Measurements from ENCODE around the gene SLC7A10.

Gene SLC7A10

GRCh38 chr19:33242131-33242530 is 16.5 kb upstream of the SLC7A10 start:
- no peaks in the 10 kb centered on the region for H3K4me1 ChIP-seq (ENCODE audit: control insufficient read depth, low read depth, low read length)
- H3K9ac ChIP-seq (ENCODE audit: low read length): no peak overlapping the region
- H3K9me3 ChIP-seq (ENCODE audit: control insufficient read depth, low read depth, low read length): no peaks in the 10 kb centered on the region
- no peak overlapping the region for H3K4me3 ChIP-seq (ENCODE audit: low read length)
- no peak overlapping the region for H3K27ac ChIP-seq (ENCODE audit: low read length)
- H3K36me3 ChIP-seq (ENCODE audit: control insufficient read depth, low read depth, low read length): no peaks in the 10 kb centered on the region
- no peaks in the 10 kb centered on the region for H3K27me3 ChIP-seq (ENCODE audit: control insufficient read depth, insufficient read depth, low read length)

- Histone ChIP-seq H3K4me1 (ENCODE audit: control insufficient read depth, low read depth, low read length) (no peaks in the 10 kb centered on the region), H3K27me3 (ENCODE audit: control insufficient read depth, insufficient read depth, low read length) (no peaks in the 10 kb centered on the region), H3K27ac (ENCODE audit: low read length) (no peak overlapping the region), H3K4me3 (ENCODE audit: low read length) (no peak overlapping the region), H3K36me3 (ENCODE audit: control insufficient read depth, low read depth, low read length) (no peaks in the 10 kb centered on the region), H3K9me3 (ENCODE audit: control insufficient read depth, low read depth, low read length) (no peaks in the 10 kb centered on the region), H3K9ac (ENCODE audit: low read length) (no peak overlapping the region)
These were observed 16.0 kb upstream of the SLC7A10 start for GRCh38 chr19:33241530-33242101.

GRCh38 chr19:33241091-33241529 is 15.5 kb upstream of the SLC7A10 start:
- Histone ChIP-seq H3K4me3 (ENCODE audit: low read length) (no peak overlapping the region), H3K9ac (ENCODE audit: low read length) (no peak overlapping the region), H3K27ac (ENCODE audit: low read length) (no peak overlapping the region), H3K4me1 (ENCODE audit: control insufficient read depth, low read depth, low read length) (no peaks in the 10 kb centered on the region), H3K9me3 (ENCODE audit: control insufficient read depth, low read depth, low read length) (no peaks in the 10 kb centered on the region), H3K27me3 (ENCODE audit: control insufficient read depth, insufficient read depth, low read length) (no peaks in the 10 kb centered on the region), H3K36me3 (ENCODE audit: control insufficient read depth, low read depth, low read length) (no peaks in the 10 kb centered on the region)

GRCh38 chr19:33240181-33240771 is 14.6 kb upstream of the SLC7A10 start:
- Histone ChIP-seq H3K4me3 (ENCODE audit: low read length) (no peak overlapping the region), H3K36me3 (ENCODE audit: control insufficient read depth, low read depth, low read length) (no peaks in the 10 kb centered on the region)

GRCh38 chr19:33239223-33239975 is 13.7 kb upstream of the SLC7A10 start:
- H3K9ac ChIP-seq (ENCODE audit: low read length): no peak overlapping the region
- no peaks in the 10 kb centered on the region for H3K27me3 ChIP-seq (ENCODE audit: control insufficient read depth, insufficient read depth, low read length)
- no peak overlapping the region for H3K4me3 ChIP-seq (ENCODE audit: low read length)
- H3K36me3 ChIP-seq (ENCODE audit: control insufficient read depth, low read depth, low read length): no peaks in the 10 kb centered on the region
- H3K9me3 ChIP-seq (ENCODE audit: control insufficient read depth, low read depth, low read length): no peaks in the 10 kb centered on the region
- H3K4me1 ChIP-seq (ENCODE audit: control insufficient read depth, low read depth, low read length): no peaks in the 10 kb centered on the region
- H3K27ac ChIP-seq (ENCODE audit: low read length): no peak overlapping the region

More at GRCh38 chr19:33240181-33240771, 14.6 kb upstream of the SLC7A10 start:
- Histone ChIP-seq H3K4me1 (ENCODE audit: control insufficient read depth, low read depth, low read length) (no peaks in the 10 kb centered on the region), H3K27ac (ENCODE audit: low read length) (no peak overlapping the region), H3K9me3 (ENCODE audit: control insufficient read depth, low read depth, low read length) (no peaks in the 10 kb centered on the region), H3K27me3 (ENCODE audit: control insufficient read depth, insufficient read depth, low read length) (no peaks in the 10 kb centered on the region), H3K9ac (ENCODE audit: low read length) (no peak overlapping the region)

GRCh38 chr19:33238481-33239149 is 13.0 kb upstream of the SLC7A10 start:
- Histone ChIP-seq H3K27ac (ENCODE audit: low read length) (no peak overlapping the region), H3K36me3 (ENCODE audit: control insufficient read depth, low read depth, low read length) (no peaks in the 10 kb centered on the region), H3K4me1 (ENCODE audit: control insufficient read depth, low read depth, low read length) (no peaks in the 10 kb centered on the region), H3K27me3 (ENCODE audit: control insufficient read depth, insufficient read depth, low read length) (no peaks in the 10 kb centered on the region), H3K9me3 (ENCODE audit: control insufficient read depth, low read depth, low read length) (no peaks in the 10 kb centered on the region), H3K4me3 (ENCODE audit: low read length) (no peak overlapping the region), H3K9ac (ENCODE audit: low read length) (no peak overlapping the region)

- H3K4me1 ChIP-seq (ENCODE audit: control insufficient read depth, low read depth, low read length): no peaks in the 10 kb centered on the region
- no peak overlapping the region for H3K27ac ChIP-seq (ENCODE audit: low read length)
- no peaks in the 10 kb centered on the region for H3K36me3 ChIP-seq (ENCODE audit: control insufficient read depth, low read depth, low read length)
- H3K4me3 ChIP-seq (ENCODE audit: low read length): no peak overlapping the region
- H3K9me3 ChIP-seq (ENCODE audit: control insufficient read depth, low read depth, low read length): no peaks in the 10 kb centered on the region
- H3K9ac ChIP-seq (ENCODE audit: low read length): no peak overlapping the region
- no peaks in the 10 kb centered on the region for H3K27me3 ChIP-seq (ENCODE audit: control insufficient read depth, insufficient read depth, low read length)
These were observed 11.2 kb upstream of the SLC7A10 start for GRCh38 chr19:33236696-33237390.

- no peak overlapping the region for H3K27ac ChIP-seq (ENCODE audit: low read length)
- H3K27me3 ChIP-seq (ENCODE audit: control insufficient read depth, insufficient read depth, low read length): no peaks in the 10 kb centered on the region
- H3K36me3 ChIP-seq (ENCODE audit: control insufficient read depth, low read depth, low read length): no peaks in the 10 kb centered on the region
- no peak overlapping the region for H3K9ac ChIP-seq (ENCODE audit: low read length)
- H3K4me1 ChIP-seq (ENCODE audit: control insufficient read depth, low read depth, low read length): no peaks in the 10 kb centered on the region
- H3K4me3 ChIP-seq (ENCODE audit: low read length): no peak overlapping the region
- H3K9me3 ChIP-seq (ENCODE audit: control insufficient read depth, low read depth, low read length): no peaks in the 10 kb centered on the region
These were observed 10.3 kb upstream of the SLC7A10 start for GRCh38 chr19:33235996-33236350.

- Histone ChIP-seq H3K36me3 (ENCODE audit: control insufficient read depth, low read depth, low read length) (no peaks in the 10 kb centered on the region), H3K4me3 (ENCODE audit: low read length) (no peak overlapping the region), H3K27ac (ENCODE audit: low read length) (no peak overlapping the region), H3K9me3 (ENCODE audit: control insufficient read depth, low read depth, low read length) (no peaks in the 10 kb centered on the region), H3K27me3 (ENCODE audit: control insufficient read depth, insufficient read depth, low read length) (no peaks in the 10 kb centered on the region), H3K9ac (ENCODE audit: low read length) (no peak overlapping the region), H3K4me1 (ENCODE audit: control insufficient read depth, low read depth, low read length) (no peaks in the 10 kb centered on the region)
These were observed 9.8 kb upstream of the SLC7A10 start for GRCh38 chr19:33235269-33235995.

GRCh38 chr19:33234736-33235135 is 9.1 kb upstream of the SLC7A10 start:
- Histone ChIP-seq H3K4me3 (ENCODE audit: low read length) (no peak overlapping the region), H3K9ac (ENCODE audit: low read length) (no peak overlapping the region), H3K27ac (ENCODE audit: low read length) (no peak overlapping the region), H3K4me1 (ENCODE audit: control insufficient read depth, low read depth, low read length) (no peaks in the 10 kb centered on the region), H3K36me3 (ENCODE audit: control insufficient read depth, low read depth, low read length) (no peaks in the 10 kb centered on the region), H3K9me3 (ENCODE audit: control insufficient read depth, low read depth, low read length) (no peaks in the 10 kb centered on the region), H3K27me3 (ENCODE audit: control insufficient read depth, insufficient read depth, low read length) (peaks cover 2% of the 10 kb centered on the region)

- peaks cover 5% of the 10 kb centered on the region for H3K27me3 ChIP-seq (ENCODE audit: control insufficient read depth, insufficient read depth, low read length)
These were observed 8.4 kb upstream of the SLC7A10 start for GRCh38 chr19:33234092-33234491.

More at GRCh38 chr19:33234092-33234491, 8.4 kb upstream of the SLC7A10 start:
- H3K4me3 ChIP-seq (ENCODE audit: low read length): no peak overlapping the region
- no peak overlapping the region for H3K27ac ChIP-seq (ENCODE audit: low read length)
- no peaks in the 10 kb centered on the region for H3K4me1 ChIP-seq (ENCODE audit: control insufficient read depth, low read depth, low read length)
- no peaks in the 10 kb centered on the region for H3K36me3 ChIP-seq (ENCODE audit: control insufficient read depth, low read depth, low read length)
- H3K9me3 ChIP-seq (ENCODE audit: control insufficient read depth, low read depth, low read length): no peaks in the 10 kb centered on the region
- no peak overlapping the region for H3K9ac ChIP-seq (ENCODE audit: low read length)

Data from iPS-18a (cell line).